Esophagus (tissue), 2 donors: Measurements from ENCODE around the gene METRN. TPM values are rescaled to one million over a fixed set of nuclear protein-coding genes. Genes with fewer than 3 reads are reported as not detected.

ENCODE experiments used
- H3K27ac ChIP-seq, 2 donors: one replicate each; pipeline ENCODE4 v1.5.1; 2013; ENCODE audit warnings: low read depth in 2 of 2, mild to moderate bottlenecking in 2 of 2, inconsistent platforms in 1 of 2, low read length in 1 of 2, moderate library complexity in 1 of 2
- H3K27me3 ChIP-seq, 2 donors: one replicate each; pipeline ENCODE4 v1.6.1; 2013; ENCODE audit warnings: low read length in 2 of 2, control low read depth in 1 of 2, mild to moderate bottlenecking in 1 of 2; ENCODE audit not compliant: insufficient read depth in 2 of 2, control insufficient read depth in 1 of 2
- H3K36me3 ChIP-seq, 2 donors: one replicate each; pipeline ENCODE4 v1.6.1; 2013; ENCODE audit warnings: low read length in 1 of 2; ENCODE audit not compliant: control insufficient read depth in 2 of 2, insufficient read depth in 2 of 2
- H3K4me1 ChIP-seq, 2 donors: one replicate each; pipeline ENCODE4 v1.6.1; 2013; ENCODE audit warnings: low read length in 1 of 2; ENCODE audit not compliant: control insufficient read depth in 2 of 2, insufficient read depth in 2 of 2
- H3K4me3 ChIP-seq, 2 donors: one replicate each; pipeline ENCODE4 v1.5.1; 2013; ENCODE audit warnings: low read length in 2 of 2, mild to moderate bottlenecking in 2 of 2, low read depth in 1 of 2, moderate library complexity in 1 of 2
- H3K9me3 ChIP-seq, 2 donors: one replicate each; pipeline ENCODE4 v1.6.1; 2013; ENCODE audit warnings: mild to moderate bottlenecking in 2 of 2, low read depth in 1 of 2, low read length in 1 of 2, moderate library complexity in 1 of 2; ENCODE audit not compliant: control insufficient read depth in 2 of 2, insufficient read depth in 1 of 2
- WGBS, 2 donors: extraction: QIAGEN DNeasy Blood & Tissue Kit; methylation state at CpG; one replicate each; pipeline ENCODE4 v1.1.7; 2013; 5-methylcytosine and 5-hydroxymethylcytosine counted together
- polyA plus RNA-seq, 2 donors: library from polyadenylated mRNA; stranded (reverse); fragments of 200-250 nt; gene quantifications; one replicate each; pipeline ENCODE4 v1.2.3, GENCODE V29; 2013
- donor health status: healthy with polysubstance abuse.
- donor health status: Bipolar disorder and iron deficiency.

The METRN gene
- polyA plus RNA-seq: 10 to 100 TPM in 1 of 2 donors, 1 to 10 TPM in 1; 6.5 to 11.5 TPM

GRCh38 chr16:714558-715476 is at the start of gene METRN:
METRN (plus strand) TSS chr16:715118; CDS start chr16:715290, 172 bp downstream.
- H3K27me3 ChIP-seq: peaks cover 0 to 3% of the 10 kb centered on the region in 2 donors
- 5 to 6% methylated on average over 68 to 108 of the region's 108 CpGs for WGBS, 2 donors
- H3K27ac ChIP-seq: peak within 1 kb of the TSS in 1 of 2 donors; percentile 6
- no peaks in the 10 kb centered on the region for H3K36me3 ChIP-seq
- H3K9me3 ChIP-seq: no peaks in the 10 kb centered on the region
- peaks cover 3 to 27% of the 10 kb centered on the region in 2 donors for H3K4me1 ChIP-seq
- H3K4me3 ChIP-seq: peak within 1 kb of the TSS; percentile 54 to 58

GRCh38 chr16:666572-666971 is 48.3 kb upstream of the METRN start:
- Histone ChIP-seq H3K27me3 (no peaks in the 10 kb centered on the region), H3K4me3 (no peak overlapping the region), H3K27ac (no peak overlapping the region), H3K9me3 (no peaks in the 10 kb centered on the region), H3K4me1 (peaks cover 12 to 19% of the 10 kb centered on the region in 2 donors), H3K36me3 (peaks cover 11 to 29% of the 10 kb centered on the region in 2 donors)
- WGBS, 2 donors: 75 to 84% methylated on average over 13 of the region's 13 CpGs

- no peaks in the 10 kb centered on the region for H3K9me3 ChIP-seq
- peaks cover 12 to 19% of the 10 kb centered on the region in 2 donors for H3K4me1 ChIP-seq
- WGBS, 2 donors: 63 to 79% methylated on average over 22 of the region's 22 CpGs
- H3K36me3 ChIP-seq: peaks cover 16 to 34% of the 10 kb centered on the region in 2 donors
- H3K27me3 ChIP-seq: no peaks in the 10 kb centered on the region
- peak overlapping the region; percentile 58 to 70 for H3K27ac ChIP-seq
- no peak overlapping the region for H3K4me3 ChIP-seq
Observed at GRCh38 chr16:667113-667779, 47.7 kb upstream of the METRN start.

GRCh38 chr16:667780-668518 is 47.0 kb upstream of the METRN start, which contains the start of gene RHOT2:
RHOT2 (plus strand) TSS chr16:668132; CDS start chr16:668200, 68 bp downstream.
- Histone ChIP-seq H3K9me3 (no peaks in the 10 kb centered on the region), H3K4me1 (peaks cover 12 to 24% of the 10 kb centered on the region in 2 donors), H3K36me3 (peaks cover 20 to 41% of the 10 kb centered on the region in 2 donors), H3K27ac (peak within 1 kb of the TSS; percentile 70 to 87), H3K4me3 (peak within 1 kb of the TSS; percentile 67 to 88), H3K27me3 (no peaks in the 10 kb centered on the region)
- 1% methylated on average over 49 to 78 of the region's 78 CpGs for WGBS, 2 donors

- Histone ChIP-seq H3K27ac (peak overlapping the region; percentile 70 to 87), H3K36me3 (peaks cover 20 to 48% of the 10 kb centered on the region in 2 donors), H3K4me1 (peaks cover 12 to 24% of the 10 kb centered on the region in 2 donors), H3K9me3 (no peaks in the 10 kb centered on the region), H3K27me3 (no peaks in the 10 kb centered on the region), H3K4me3 (peak overlapping the region; percentile 67 to 88)
- WGBS, 2 donors: 7 to 8% methylated on average over 48 to 50 of the region's 50 CpGs
Observed at GRCh38 chr16:668519-669171, 46.3 kb upstream of the METRN start.

- H3K27me3 ChIP-seq: no peaks in the 10 kb centered on the region
- peaks cover 12 to 24% of the 10 kb centered on the region in 2 donors for H3K4me1 ChIP-seq
- no peaks in the 10 kb centered on the region for H3K9me3 ChIP-seq
- H3K36me3 ChIP-seq: peaks cover 20 to 55% of the 10 kb centered on the region in 2 donors
- no peak overlapping the region for H3K27ac ChIP-seq
- H3K4me3 ChIP-seq: no peak overlapping the region
- WGBS, 2 donors: 92 to 95% methylated on average over 13 of the region's 13 CpGs
Observed at GRCh38 chr16:669666-670065, 45.3 kb upstream of the METRN start.

- Histone ChIP-seq H3K4me1 (peaks cover 17 to 31% of the 10 kb centered on the region in 2 donors), H3K4me3 (no peak overlapping the region), H3K27ac (no peak overlapping the region), H3K36me3 (peaks cover 20 to 55% of the 10 kb centered on the region in 2 donors), H3K27me3 (no peaks in the 10 kb centered on the region), H3K9me3 (no peaks in the 10 kb centered on the region)
- WGBS, 2 donors: 90% methylated on average over 49 to 52 of the region's 52 CpGs
Observed at GRCh38 chr16:670485-671352, 44.2 kb upstream of the METRN start.

- 82 to 87% methylated on average over 35 to 40 of the region's 40 CpGs for WGBS, 2 donors
- Histone ChIP-seq H3K27ac (no peak overlapping the region), H3K9me3 (no peaks in the 10 kb centered on the region), H3K4me3 (no peak overlapping the region), H3K4me1 (peaks cover 18 to 36% of the 10 kb centered on the region in 2 donors), H3K36me3 (peaks cover 20 to 48% of the 10 kb centered on the region in 2 donors), H3K27me3 (no peaks in the 10 kb centered on the region)
Observed at GRCh38 chr16:671353-672131, 43.4 kb upstream of the METRN start.
